ENCODE measurements around the gene INSC.

DNA sequence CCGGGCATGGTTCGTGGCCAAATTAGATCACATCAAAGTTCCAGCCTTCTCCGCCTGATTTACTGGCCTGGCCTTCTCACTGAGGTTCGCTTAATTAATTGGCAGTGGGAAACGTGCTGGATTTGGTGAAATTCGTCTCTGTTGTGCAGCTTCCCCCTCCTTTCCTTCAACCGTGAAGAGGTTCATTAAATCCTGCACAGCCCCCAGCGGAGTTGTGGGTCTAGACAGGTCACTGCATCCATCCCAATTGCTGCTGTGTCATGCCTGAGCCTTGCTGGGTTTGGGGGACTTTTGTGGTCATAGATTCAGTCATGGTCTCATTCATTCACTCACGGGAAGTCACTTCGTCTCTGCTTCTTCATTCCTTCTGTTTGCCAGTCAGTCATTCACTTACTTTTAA lies 90.0 kb downstream of the INSC start:
- no peak for TF ChIP-seq POLR2A (IDR thresholded peaks at IDR 0.05; ENCODE audit: low read depth, low read length)
- TF ChIP-seq TAF1 (IDR thresholded peaks at IDR 0.05; ENCODE audit: borderline replicate concordance, low read depth, low read length) = no peak
